Endothelial cell (in vitro differentiated cells): Measurements from ENCODE around the gene RNU6-1. TPM values are rescaled to one million over a fixed set of nuclear protein-coding genes. Genes with fewer than 3 reads are reported as not detected.

Experiments
- DNase-seq: peaks from one replicate; pipeline ENCODE4 v3.0.0; 2021; ENCODE audit warnings: low spot score
- H3K27ac Mint-ChIP-seq: one replicate; pipeline ENCODE4 v1.8.0; 2021; ENCODE audit warnings: mixed read lengths, inconsistent platforms; ENCODE audit not compliant: unreplicated experiment
- H3K27me3 Mint-ChIP-seq: one replicate; pipeline ENCODE4 v1.8.0; 2021; ENCODE audit warnings: mild to moderate bottlenecking, moderate library complexity, mixed read lengths, inconsistent platforms; ENCODE audit not compliant: unreplicated experiment
- H3K36me3 Mint-ChIP-seq: one replicate; pipeline ENCODE4 v1.8.0; 2021; ENCODE audit warnings: mild to moderate bottlenecking, low read depth, mixed read lengths, inconsistent platforms; ENCODE audit not compliant: unreplicated experiment
- H3K4me1 Mint-ChIP-seq: one replicate; pipeline ENCODE4 v1.8.0; 2021; ENCODE audit warnings: mild to moderate bottlenecking, mixed read lengths, inconsistent platforms; ENCODE audit not compliant: unreplicated experiment
- H3K4me3 Mint-ChIP-seq: one replicate; pipeline ENCODE4 v1.8.0; 2021; ENCODE audit warnings: mild to moderate bottlenecking, mixed read lengths, inconsistent platforms; ENCODE audit not compliant: unreplicated experiment
- H3K9me3 Mint-ChIP-seq: one replicate; pipeline ENCODE4 v1.8.0; 2021; ENCODE audit warnings: mixed read lengths, inconsistent platforms; ENCODE audit not compliant: unreplicated experiment
- total RNA-seq: library from RNA; stranded (reverse); fragmentation: NEBNext Ultra II Directional; extraction: Animal tissue kit (Norgen Biotek cat#: 25700); gene quantifications from one replicate; pipeline ENCODE4 v1.2.1, GENCODE V29; 2021; ENCODE audit not compliant: unreplicated experiment
- TF ChIP-seq, protein P1 (sequence below): fragments of 200-600 bp; sonication (generic); IDR thresholded peaks from one replicate; pipeline ENCODE4 v1.5.0; 2021; ENCODE audit warnings: antibody characterized with exemption; ENCODE audit not compliant: unreplicated experiment

Gene RNU6-1
- total RNA-seq, 1 donor from 2014 or later = not detected

- Mint-ChIP-seq H3K27ac (no peak overlapping the region), H3K4me3 (no peak overlapping the region), H3K27me3 (peaks cover 20% of the 10 kb centered on the region), H3K4me1 (peaks cover 35% of the 10 kb centered on the region), H3K36me3 (no peaks in the 10 kb centered on the region), H3K9me3 (no peaks in the 10 kb centered on the region)
- TF ChIP-seq, protein P1, sequence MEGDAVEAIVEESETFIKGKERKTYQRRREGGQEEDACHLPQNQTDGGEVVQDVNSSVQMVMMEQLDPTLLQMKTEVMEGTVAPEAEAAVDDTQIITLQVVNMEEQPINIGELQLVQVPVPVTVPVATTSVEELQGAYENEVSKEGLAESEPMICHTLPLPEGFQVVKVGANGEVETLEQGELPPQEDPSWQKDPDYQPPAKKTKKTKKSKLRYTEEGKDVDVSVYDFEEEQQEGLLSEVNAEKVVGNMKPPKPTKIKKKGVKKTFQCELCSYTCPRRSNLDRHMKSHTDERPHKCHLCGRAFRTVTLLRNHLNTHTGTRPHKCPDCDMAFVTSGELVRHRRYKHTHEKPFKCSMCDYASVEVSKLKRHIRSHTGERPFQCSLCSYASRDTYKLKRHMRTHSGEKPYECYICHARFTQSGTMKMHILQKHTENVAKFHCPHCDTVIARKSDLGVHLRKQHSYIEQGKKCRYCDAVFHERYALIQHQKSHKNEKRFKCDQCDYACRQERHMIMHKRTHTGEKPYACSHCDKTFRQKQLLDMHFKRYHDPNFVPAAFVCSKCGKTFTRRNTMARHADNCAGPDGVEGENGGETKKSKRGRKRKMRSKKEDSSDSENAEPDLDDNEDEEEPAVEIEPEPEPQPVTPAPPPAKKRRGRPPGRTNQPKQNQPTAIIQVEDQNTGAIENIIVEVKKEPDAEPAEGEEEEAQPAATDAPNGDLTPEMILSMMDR = no peak
- no peak for DNase-seq
These were observed 8.5 kb downstream of the RNU6-1 start for GRCh38 chr15:67831363-67831762.

DNA sequence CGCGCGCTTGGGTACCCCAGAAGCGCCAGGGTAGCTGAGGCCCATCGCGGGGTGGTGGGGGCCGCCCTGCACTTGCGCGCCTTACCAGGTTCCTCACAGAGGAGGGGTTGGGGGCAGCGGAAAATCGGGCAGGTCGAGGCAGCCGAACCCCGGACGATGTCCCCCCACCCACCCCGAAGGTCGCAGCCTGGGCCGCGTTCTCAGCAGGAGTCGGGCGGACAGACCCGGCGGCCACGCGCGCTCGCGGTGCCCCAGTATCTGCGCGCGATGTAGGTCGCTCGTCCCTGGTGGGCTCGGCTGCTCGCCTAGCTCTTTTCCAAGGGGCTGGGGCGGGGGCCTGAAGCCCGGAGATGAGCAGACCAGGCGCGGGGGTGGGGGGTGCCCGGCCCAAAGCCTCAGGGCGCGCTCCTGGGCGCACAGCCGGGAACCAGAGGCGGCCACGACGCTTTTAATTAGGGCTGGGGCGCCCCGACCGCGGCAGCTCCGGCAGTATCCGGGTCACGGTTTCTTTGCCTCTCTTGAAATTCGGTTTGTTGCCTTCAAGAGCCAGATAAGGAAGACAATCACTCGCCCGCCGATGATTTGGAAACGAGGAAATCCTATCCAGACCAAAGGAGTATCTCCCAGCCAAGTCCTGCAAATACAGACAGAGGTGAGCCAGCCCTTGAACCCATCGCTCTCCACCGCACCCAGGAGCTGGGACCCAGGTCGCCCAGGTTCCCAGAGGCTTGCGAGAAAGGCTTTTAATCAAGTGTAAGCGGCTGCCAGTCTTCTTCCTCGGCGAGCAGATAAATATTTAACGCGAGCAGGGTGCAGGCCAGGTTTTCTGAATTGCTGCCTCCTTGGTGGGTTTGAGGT is 10.0 kb downstream of the RNU6-1 start:
- no peak for DNase-seq
- TF ChIP-seq, protein P1 = no peak
- Mint-ChIP-seq H3K9me3 (no peaks in the 10 kb centered on the region), H3K4me3 (no peak overlapping the region), H3K36me3 (no peaks in the 10 kb centered on the region), H3K27me3 (peaks cover 20% of the 10 kb centered on the region), H3K4me1 (peaks cover 35% of the 10 kb centered on the region), H3K27ac (no peak overlapping the region)

- Mint-ChIP-seq H3K36me3 (peaks cover 2% of the 10 kb centered on the region), H3K27ac (no peak overlapping the region), H3K4me1 (peaks cover 34% of the 10 kb centered on the region), H3K27me3 (peaks cover 21% of the 10 kb centered on the region), H3K9me3 (no peaks in the 10 kb centered on the region), H3K4me3 (peak overlapping the region; percentile 77)
- TF ChIP-seq, protein P1 = no peak
- DNase-seq = no peak
These were observed 10.7 kb downstream of the RNU6-1 start for GRCh38 chr15:67828969-67829646.

GRCh38 chr15:67828278-67828968 is 11.4 kb downstream of the RNU6-1 start:
- TF ChIP-seq, protein P1 = no peak
- Mint-ChIP-seq H3K27me3 (peaks cover 28% of the 10 kb centered on the region), H3K36me3 (peaks cover 6% of the 10 kb centered on the region), H3K27ac (no peak overlapping the region), H3K4me3 (no peak overlapping the region), H3K9me3 (no peaks in the 10 kb centered on the region), H3K4me1 (peaks cover 35% of the 10 kb centered on the region)
- DNase-seq = no peak
